CD4-positive, alpha-beta memory T cell (primary cell): ENCODE measurements around the gene WDR47. TPM values are rescaled to one million over a fixed set of nuclear protein-coding genes. Genes with fewer than 3 reads are reported as not detected.

Experiments used
- CTCF ChIA-PET: fragments of 350-600 bp; sonication (Branson Sonifier 250); formaldehyde crosslinking; loops from one replicate; lab custom pipeline; 2021; ENCODE audit warnings: inconsistent platforms; ENCODE audit not compliant: partially characterized antibody; lab: Charles Lee
- POLR2A ChIA-PET: fragments of 350-600 bp; sonication (Branson Sonifier 250); formaldehyde crosslinking; loops from one replicate; lab custom pipeline; 2021; ENCODE audit not compliant: partially characterized antibody; lab: Charles Lee
- DNase-seq, 5 donors: peaks; one replicate each; pipeline versions ENCODE4 v3.0.0 to v3.0.0-alpha.2; 2020 to 2022; ENCODE audit warnings: mixed read lengths in 1 of 5
- H3K27ac ChIP-seq: one replicate; pipeline ENCODE4 v1.7.0; 2013; ENCODE audit warnings: low read depth, low read length
- H3K27me3 ChIP-seq: 2 replicates; pipeline ENCODE4 v1.7.0; 2013; ENCODE audit warnings: mild to moderate bottlenecking, low read length, moderate library complexity; ENCODE audit not compliant: insufficient read depth
- H3K36me3 ChIP-seq: 2 replicates; pipeline ENCODE4 v1.7.0; 2013; ENCODE audit warnings: mild to moderate bottlenecking, low read length, moderate library complexity; ENCODE audit not compliant: insufficient read depth
- H3K4me1 ChIP-seq: 2 replicates; pipeline ENCODE4 v1.7.0; 2013; ENCODE audit warnings: mild to moderate bottlenecking, low read length, moderate library complexity; ENCODE audit not compliant: insufficient read depth
- H3K4me3 ChIP-seq, 2 donors: one replicate each; pipeline ENCODE4 v1.7.0; 2013; ENCODE audit warnings: low read length in 2 of 2, mild to moderate bottlenecking in 1 of 2
- H3K9me3 ChIP-seq, 2 donors: one replicate each; pipeline ENCODE4 v1.7.0; 2013; ENCODE audit warnings: low read length in 2 of 2, control low read depth in 1 of 2; ENCODE audit not compliant: control insufficient read depth in 1 of 2
- H3K27ac Mint-ChIP-seq, 7 donors: one replicate each; pipeline ENCODE4 v1.8.0; 2020 to 2021; ENCODE audit warnings: mixed read lengths in 7 of 7, mild to moderate bottlenecking in 6 of 7, inconsistent platforms in 3 of 7, moderate library complexity in 3 of 7
- H3K27me3 Mint-ChIP-seq, 2 donors: one replicate each; pipeline ENCODE4 v1.8.0; 2020 to 2021; ENCODE audit warnings: mixed read lengths in 2 of 2
- H3K36me3 Mint-ChIP-seq, 2 donors: one replicate each; pipeline ENCODE4 v1.8.0; 2020 to 2021; ENCODE audit warnings: mixed read lengths in 2 of 2, inconsistent platforms in 1 of 2, mild to moderate bottlenecking in 1 of 2
- H3K4me1 Mint-ChIP-seq, 4 donors: one replicate each; pipeline ENCODE4 v1.8.0; 2020 to 2021; ENCODE audit warnings: mixed read lengths in 4 of 4, mild to moderate bottlenecking in 1 of 4
- H3K4me3 Mint-ChIP-seq, 8 donors: one replicate each; pipeline ENCODE4 v1.8.0; 2020 to 2021; ENCODE audit warnings: mixed read lengths in 8 of 8, mild to moderate bottlenecking in 7 of 8, moderate library complexity in 6 of 8, inconsistent platforms in 3 of 8
- H3K9me3 Mint-ChIP-seq, 8 donors: one replicate each; pipeline ENCODE4 v1.8.0; 2020 to 2021; ENCODE audit warnings: mixed read lengths in 8 of 8, mild to moderate bottlenecking in 5 of 8, inconsistent platforms in 3 of 8, moderate library complexity in 1 of 8
- intact Hi-C: fragments of 100-400 bp; cut with micrococcal nuclease; formaldehyde crosslinking; loops from one replicate; pipeline ENCODE4 v1.15.1; 2023
- polyA plus RNA-seq, 2 donors: library from polyadenylated mRNA; unstranded; fragments of 300-500 nt; fragmentation: Illumina TruSeq; gene quantifications; one replicate each; pipeline ENCODE4 v1.2.3, GENCODE V29; 2021
- total RNA-seq, 2 experiments: library from RNA; stranded (reverse); gene quantifications; one replicate each; pipeline ENCODE4 v1.2.3, GENCODE V29; 2021

WDR47 gene
- 10 to 100 TPM; 14.0 to 14.1 TPM for total RNA-seq
- 1 to 10 TPM; 6.3 to 7.5 TPM for polyA plus RNA-seq

GRCh38 chr1:109041621-109042468 is at the start of gene WDR47:
Gene WDR47 (minus strand): TSS chr1:109042102. CDS start chr1:109023512, 18,590 bp downstream.
- peak within 1 kb of the TSS; percentile 65 to 92 for H3K4me3 ChIP-seq
- H3K27ac ChIP-seq = peak within 1 kb of the TSS; percentile 84
- CTCF ChIA-PET = interaction anchor here (1.2 to 2.1 kb wide), 5 partner anchors 14 to 81 kb away, joined by 3 to 11 read pairs (median 8); partner anchors contain the start of gene ELAPOR1
- peak; percentile 96 to 98 (median 97) for DNase-seq
- peaks cover 8 to 19% (median 14%) of the 10 kb centered on the region in 4 donors for H3K4me1 Mint-ChIP-seq
- peaks cover 0 to 2% of the 10 kb centered on the region in 2 donors for H3K36me3 Mint-ChIP-seq
- no peaks in the 10 kb centered on the region for H3K27me3 Mint-ChIP-seq
- peak within 1 kb of the TSS; percentile 91 to 95 (median 93) for H3K4me3 Mint-ChIP-seq
- intact Hi-C loops = loop anchor here (1.0 to 5.0 kb wide), 8 partner anchors 33 to 172 kb away; partner anchors contain the start of genes CLCC1, GPSM2 and TMEM167B
- no peaks in the 10 kb centered on the region for H3K9me3 Mint-ChIP-seq
- H3K27me3 ChIP-seq = no peaks in the 10 kb centered on the region
- H3K27ac Mint-ChIP-seq = peak within 1 kb of the TSS; percentile 79 to 96 (median 93)
- no peaks in the 10 kb centered on the region for H3K36me3 ChIP-seq
- H3K9me3 ChIP-seq = no peaks in the 10 kb centered on the region
- POLR2A ChIA-PET = interaction anchor here (1.0 to 3.9 kb wide), 13 partner anchors 34 to 841 kb away, joined by 3 to 53 read pairs (median 7); partner anchors contain the start of genes ATXN7L2, CLCC1, ELAPOR1 and GNAI3
- peaks cover 14% of the 10 kb centered on the region for H3K4me1 ChIP-seq

DNA sequence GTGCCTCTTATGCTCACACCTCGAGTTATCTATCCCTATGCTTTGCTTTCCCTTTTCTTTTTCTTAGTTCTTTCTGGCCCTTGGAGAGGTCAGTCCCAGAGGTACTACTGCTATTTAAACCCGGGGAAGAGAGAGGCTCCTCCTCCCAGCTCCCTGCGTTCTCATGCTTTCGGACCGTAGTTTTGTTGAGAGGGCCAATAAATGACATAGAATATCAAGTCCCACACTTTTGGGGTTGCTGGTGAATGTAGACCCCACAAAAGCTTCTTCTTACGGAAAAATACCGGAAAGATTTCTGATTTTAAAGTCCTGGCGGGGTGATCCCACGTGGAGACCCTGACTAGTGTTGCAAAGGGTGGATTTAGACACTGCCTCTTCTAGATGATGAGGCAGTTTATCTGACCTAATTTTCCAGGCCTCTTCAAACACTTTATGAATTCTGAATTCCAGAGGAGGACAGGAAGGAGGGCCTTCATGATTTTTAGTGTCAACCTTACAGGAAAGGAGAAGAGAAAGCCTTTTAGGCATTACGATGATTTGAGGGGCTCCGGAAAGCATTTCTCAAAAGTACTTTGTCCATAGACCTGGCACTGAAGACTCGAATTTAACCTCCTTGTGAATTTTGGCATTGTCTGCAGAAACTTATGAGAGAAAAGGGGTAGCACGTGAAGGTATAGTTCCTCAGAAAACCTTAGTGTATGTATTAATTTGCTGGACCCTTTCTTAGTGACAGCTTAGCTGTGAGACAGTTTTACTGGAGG is 49.4 kb upstream of the WDR47 start:
- Mint-ChIP-seq H3K4me3 (peak overlapping the region; percentile 93 to 97 (median 94)), H3K27ac (peak overlapping the region; percentile 89 to 99 (median 98)), H3K27me3 (no peaks in the 10 kb centered on the region), H3K9me3 (peaks cover 0 to 2% (median 0%) of the 10 kb centered on the region in 8 donors), H3K36me3 (peaks cover 16 to 43% of the 10 kb centered on the region in 2 donors), H3K4me1 (peaks cover 21 to 48% (median 36%) of the 10 kb centered on the region in 4 donors)
- Histone ChIP-seq H3K4me3 (peak overlapping the region; percentile 67 to 72), H3K27ac (peak overlapping the region; percentile 90), H3K4me1 (peaks cover 32% of the 10 kb centered on the region), H3K27me3 (no peaks in the 10 kb centered on the region), H3K36me3 (peaks cover 17% of the 10 kb centered on the region), H3K9me3 (no peaks in the 10 kb centered on the region)
- no peak for DNase-seq
- ChIA-PET POLR2A (interaction anchor here (0.8 to 4.5 kb wide), 14 partner anchors 9 to 445 kb away, joined by 3 to 107 read pairs (median 7); partner anchors contain the start of genes ATXN7L2, CLCC1, ELAPOR1 and PRPF38B), CTCF (interaction anchor here (1.2 to 4.5 kb wide), 5 partner anchors 9 to 264 kb away, joined by 3 to 43 read pairs (median 4); partner anchors contain the start of gene TAF13)
- intact Hi-C loops = no loop called here

GRCh38 chr1:109090196-109091077 is 48.5 kb upstream of the WDR47 start, which contains the start of gene TMEM167B:
Gene TMEM167B (plus strand): TSS chr1:109090764. CDS start chr1:109090873, 109 bp downstream.
- peaks cover 0 to 2% (median 0%) of the 10 kb centered on the region in 8 donors for H3K9me3 Mint-ChIP-seq
- intact Hi-C loops = loop anchor here (1.0 kb wide), 3 partner anchors 10 to 48 kb away; partner anchors contain the start of genes TAF13 and WDR47
- peak within 1 kb of the TSS; percentile 67 to 72 for H3K4me3 ChIP-seq

DNA sequence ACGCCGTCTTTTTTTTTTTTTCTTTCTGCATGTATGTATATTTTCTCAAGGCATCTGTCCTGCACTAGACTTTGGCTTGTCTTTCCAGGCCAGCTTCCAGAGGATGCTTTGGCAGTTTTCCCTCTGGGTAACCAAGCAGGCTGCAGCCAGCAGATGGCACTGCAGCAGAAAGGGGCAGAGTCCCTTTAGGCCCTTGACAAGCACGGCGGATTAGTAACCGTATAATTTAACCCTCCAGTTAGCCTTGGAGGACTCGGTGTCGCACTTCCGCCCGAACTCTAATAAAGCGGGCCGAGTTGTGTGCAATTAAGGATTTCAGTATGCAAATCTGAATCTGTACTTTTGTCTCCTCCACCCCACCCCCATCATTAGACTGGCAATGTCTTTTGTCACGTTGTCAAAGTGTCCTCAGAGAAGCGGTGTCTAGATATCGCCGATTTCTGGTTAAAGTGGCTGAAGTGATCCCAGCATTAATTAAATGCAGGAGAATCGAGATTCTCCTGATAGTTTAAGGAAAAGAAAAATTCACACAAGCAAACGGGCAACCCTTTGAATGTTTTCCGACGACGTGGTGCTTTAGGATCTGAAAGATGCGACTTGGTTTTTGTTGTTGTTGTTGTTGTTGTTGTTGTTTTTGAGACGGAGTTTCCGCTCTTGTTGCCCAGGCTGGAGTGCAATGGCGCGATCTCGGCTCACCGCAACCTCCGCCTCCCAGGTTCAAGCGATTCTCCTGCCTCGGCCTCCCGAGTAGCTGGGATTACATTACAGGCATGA is 47.5 kb upstream of the WDR47 start:
- peaks cover 32% of the 10 kb centered on the region for H3K4me1 ChIP-seq
- H3K27me3 ChIP-seq = no peaks in the 10 kb centered on the region
- intact Hi-C loops = loop anchor here (1.0 kb wide), 3 partner anchors 11 to 47 kb away; partner anchors contain the start of genes TAF13 and WDR47
- ChIA-PET CTCF (interaction anchor here (1.5 to 4.5 kb wide), 4 partner anchors 11 to 25 kb away, joined by 4 to 43 read pairs (median 8); partner anchors contain the start of genes ELAPOR1 and TAF13), POLR2A (interaction anchor here (0.9 to 4.5 kb wide), 11 partner anchors 11 to 443 kb away, joined by 3 to 107 read pairs (median 14); partner anchors contain the start of genes CLCC1, ELAPOR1, PRPF38B and SARS1)
- no peak for DNase-seq
- H3K4me1 Mint-ChIP-seq = peaks cover 18 to 41% (median 35%) of the 10 kb centered on the region in 4 donors
- no peaks in the 10 kb centered on the region for H3K9me3 ChIP-seq
- peaks cover 4% of the 10 kb centered on the region for H3K36me3 ChIP-seq
- H3K36me3 Mint-ChIP-seq = peaks cover 8 to 28% of the 10 kb centered on the region in 2 donors
- peak overlapping the region in 1 of 2 donors; percentile 72 for H3K4me3 ChIP-seq
- H3K27me3 Mint-ChIP-seq = no peaks in the 10 kb centered on the region
- H3K4me3 Mint-ChIP-seq = peak overlapping the region; percentile 52 to 97 (median 94)
- peak overlapping the region; percentile 10 to 99 (median 89) for H3K27ac Mint-ChIP-seq
- H3K9me3 Mint-ChIP-seq = peaks cover 0 to 2% (median 0%) of the 10 kb centered on the region in 8 donors
- peak overlapping the region; percentile 90 for H3K27ac ChIP-seq

More at GRCh38 chr1:109090196-109091077, 48.5 kb upstream of the WDR47 start, which contains the start of gene TMEM167B:
- H3K4me1 ChIP-seq = peaks cover 32% of the 10 kb centered on the region
- Mint-ChIP-seq H3K36me3 (peaks cover 16 to 36% of the 10 kb centered on the region in 2 donors), H3K4me3 (peak within 1 kb of the TSS; percentile 93 to 97 (median 94)), H3K4me1 (peaks cover 18 to 48% (median 36%) of the 10 kb centered on the region in 4 donors), H3K27ac (peak within 1 kb of the TSS; percentile 89 to 99 (median 98)), H3K27me3 (no peaks in the 10 kb centered on the region)
- no peaks in the 10 kb centered on the region for H3K9me3 ChIP-seq
- H3K27me3 ChIP-seq = no peaks in the 10 kb centered on the region
- ChIA-PET CTCF (interaction anchor here (1.5 to 4.5 kb wide), 3 partner anchors 10 to 22 kb away, joined by 4 to 43 read pairs (median 14); partner anchors contain the start of gene TAF13), POLR2A (interaction anchor here (0.6 to 4.5 kb wide), 16 partner anchors 10 to 972 kb away, joined by 3 to 107 read pairs (median 4); partner anchors contain the start of genes ATXN7L2, CLCC1, ELAPOR1 and PRPF38B)
- peak; percentile 88 to 93 (median 89) for DNase-seq
- H3K27ac ChIP-seq = peak within 1 kb of the TSS; percentile 90
- peaks cover 12% of the 10 kb centered on the region for H3K36me3 ChIP-seq

- H3K4me3 ChIP-seq = no peak overlapping the region
- no peaks in the 10 kb centered on the region for H3K9me3 ChIP-seq
- Mint-ChIP-seq H3K27ac (peak overlapping the region in 2 of 7 donors; percentile 29 to 81), H3K4me1 (peaks cover 2 to 8% (median 5%) of the 10 kb centered on the region in 4 donors), H3K27me3 (no peaks in the 10 kb centered on the region), H3K36me3 (no peaks in the 10 kb centered on the region), H3K4me3 (no peak overlapping the region), H3K9me3 (peaks cover 0 to 2% (median 0%) of the 10 kb centered on the region in 8 donors)
- peaks cover 4% of the 10 kb centered on the region for H3K4me1 ChIP-seq
- H3K36me3 ChIP-seq = no peaks in the 10 kb centered on the region
- POLR2A ChIA-PET = interaction anchor here (1.7 to 2.5 kb wide), 2 partner anchors 9 to 15 kb away, joined by 6 to 9 read pairs; partner anchors contain the start of gene TAF13
- no peaks in the 10 kb centered on the region for H3K27me3 ChIP-seq
- intact Hi-C loops = no loop called here
- H3K27ac ChIP-seq = no peak overlapping the region
- CTCF ChIA-PET = interaction anchor here (0.6 to 2.5 kb wide), 2 partner anchors 8 to 15 kb away, joined by 4 to 9 read pairs; no protein-coding TSS in a partner anchor
- no peak for DNase-seq
These were observed 42.9 kb upstream of the WDR47 start for GRCh38 chr1:109084563-109085517.
